Activated CD8-positive, alpha-beta T cell treated with anti-CD3 and anti-CD28 coated beads, Interleukin-2, amount 10 ng/mL, durations not matched to agents 7 days and 5 days (primary cell): ENCODE measurements around the gene SYNM. TPM values are rescaled to one million over a fixed set of nuclear protein-coding genes. Genes with fewer than 3 reads are reported as not detected.

Experiments used
- ATAC-seq: fragments of 150-1000 bp; cut with Tn5 transposase; one replicate; pipeline ENCODE4 v1.10.0; 2021; ENCODE audit warnings: moderate library complexity
- CTCF ChIA-PET: fragments of 350-600 bp; sonication (Branson Sonifier 250); formaldehyde crosslinking; loops from one replicate; lab custom pipeline; 2021; ENCODE audit warnings: antibody characterized with exemption; lab: Charles Lee
- POLR2A ChIA-PET: fragments of 350-600 bp; sonication (Branson Sonifier 250); formaldehyde crosslinking; loops from one replicate; lab custom pipeline; 2021; ENCODE audit warnings: antibody characterized with exemption; lab: Charles Lee
- DNase-seq: peaks from one replicate; pipeline ENCODE4 v3.0.0-alpha.2; 2020
- H3K27ac Mint-ChIP-seq: one replicate; pipeline ENCODE4 v1.8.0; 2021; ENCODE audit warnings: mild to moderate bottlenecking, mixed read lengths
- H3K27me3 Mint-ChIP-seq: one replicate; pipeline ENCODE4 v1.8.0; 2021; ENCODE audit warnings: low read depth, mixed read lengths
- H3K36me3 Mint-ChIP-seq: one replicate; pipeline ENCODE4 v1.8.0; 2021; ENCODE audit warnings: low read depth, mixed read lengths
- H3K4me1 Mint-ChIP-seq: one replicate; pipeline ENCODE4 v1.8.0; 2021; ENCODE audit warnings: low read depth, mixed read lengths
- H3K4me3 Mint-ChIP-seq: one replicate; pipeline ENCODE4 v1.8.0; 2021; ENCODE audit warnings: mild to moderate bottlenecking, mixed read lengths
- H3K9me3 Mint-ChIP-seq: one replicate; pipeline ENCODE4 v1.8.0; 2022; ENCODE audit warnings: mixed read lengths; ENCODE audit not compliant: insufficient read depth
- total RNA-seq, 2 experiments: library from RNA; stranded (reverse); gene quantifications; one replicate each; pipeline ENCODE4 v1.2.3, GENCODE V29; 2021

Gene SYNM
- total RNA-seq, 2 experiments from 2014 or later, result 0.18 to 0.29 TPM

DNA sequence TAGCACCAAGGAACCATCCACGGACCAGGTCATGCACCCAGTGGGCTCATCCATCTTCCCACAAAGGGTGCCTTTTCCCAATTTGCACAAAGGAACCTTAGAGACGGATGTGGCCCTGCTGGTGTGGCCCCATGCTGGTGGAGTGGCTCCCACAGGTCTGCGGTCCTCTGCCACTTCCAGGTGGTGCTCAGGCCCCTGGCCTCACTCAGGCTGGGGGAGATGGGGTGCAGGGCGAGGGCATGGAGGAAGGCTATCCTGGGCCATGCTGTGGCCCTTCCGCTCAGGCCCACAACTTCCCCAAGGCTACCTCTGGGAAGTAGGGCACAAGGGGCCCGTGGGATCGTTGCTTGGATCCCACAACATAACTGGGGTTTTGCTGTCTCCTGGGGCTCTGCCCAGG is 5.2 kb upstream of the SYNM start:
- H3K36me3 Mint-ChIP-seq, result no peaks in the 10 kb centered on the region
- H3K4me1 Mint-ChIP-seq, result peaks cover 5% of the 10 kb centered on the region
- DNase-seq (no peak), ATAC-seq (no peak)
- ChIA-PET POLR2A (no interaction called here), CTCF (interaction anchor here (1.5 to 1.6 kb wide), 4 partner anchors 9 to 114 kb away, joined by 3 to 6 read pairs (median 5); no protein-coding TSS in a partner anchor)
- H3K4me3 Mint-ChIP-seq, result no peak overlapping the region
- H3K27ac Mint-ChIP-seq, result no peak overlapping the region
- H3K9me3 Mint-ChIP-seq, result no peaks in the 10 kb centered on the region
- H3K27me3 Mint-ChIP-seq, result peaks cover 34% of the 10 kb centered on the region

DNA sequence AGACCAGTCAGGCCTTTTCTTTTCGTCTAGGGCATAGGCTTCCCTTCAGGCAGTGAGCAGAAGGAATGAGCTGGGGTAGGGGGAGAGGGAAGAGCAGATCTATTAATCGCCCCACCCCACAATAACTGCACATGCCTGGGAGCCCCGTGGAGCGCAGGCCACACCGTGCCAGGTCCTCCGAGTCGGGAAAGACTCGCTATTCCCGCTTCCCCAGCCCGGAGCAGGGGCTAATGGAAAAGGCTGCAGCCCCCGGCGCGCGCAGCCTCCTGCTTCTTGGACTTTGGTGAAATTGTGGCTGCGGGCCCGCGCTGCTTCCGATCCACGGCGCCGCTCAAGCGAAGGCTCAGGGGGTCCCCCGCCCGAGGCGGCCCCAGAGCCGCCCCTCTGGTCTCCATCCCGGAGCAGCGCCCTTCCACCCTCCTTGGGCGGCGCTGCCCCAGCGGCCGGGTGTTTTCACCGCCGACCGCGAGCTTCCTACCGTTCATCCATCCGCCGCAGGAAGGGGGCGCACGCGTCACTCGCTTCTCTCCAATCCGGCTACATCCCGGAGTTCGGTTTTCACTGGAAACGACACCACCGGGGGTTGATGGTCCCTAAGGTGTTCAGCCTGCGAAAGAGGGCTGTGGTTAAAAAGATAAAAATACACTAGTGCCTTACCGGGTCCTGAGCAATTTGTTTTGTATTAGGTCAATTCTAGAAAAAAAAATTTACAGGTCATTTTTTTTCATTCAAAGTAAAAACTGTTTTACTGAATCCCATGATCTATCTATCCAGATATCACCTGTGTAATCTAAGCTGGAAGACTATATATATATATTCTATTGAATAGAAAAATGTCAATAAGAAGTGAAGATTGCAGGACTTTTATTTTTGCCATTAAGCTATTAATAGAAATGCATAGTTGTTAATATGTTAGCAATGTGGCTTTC is 4.4 kb upstream of the SYNM start:
- Mint-ChIP-seq H3K4me3 (no peak overlapping the region), H3K4me1 (peaks cover 5% of the 10 kb centered on the region), H3K9me3 (no peaks in the 10 kb centered on the region), H3K27ac (no peak overlapping the region), H3K27me3 (peaks cover 37% of the 10 kb centered on the region), H3K36me3 (no peaks in the 10 kb centered on the region)
- ChIA-PET CTCF (interaction anchor here (0.6 to 1.7 kb wide), 15 partner anchors 9 to 604 kb away, joined by 3 to 6 read pairs (median 3); no protein-coding TSS in a partner anchor), POLR2A (no interaction called here)
- DNase-seq (peak; percentile 69), ATAC-seq (peak; percentile 39)

GRCh38 chr15:99101501-99101900 is 3.4 kb upstream of the SYNM start:
- POLR2A ChIA-PET, result no interaction called here
- Mint-ChIP-seq H3K9me3 (no peaks in the 10 kb centered on the region), H3K36me3 (no peaks in the 10 kb centered on the region), H3K27me3 (peaks cover 45% of the 10 kb centered on the region), H3K4me1 (peaks cover 12% of the 10 kb centered on the region), H3K4me3 (no peak overlapping the region), H3K27ac (no peak overlapping the region)
- DNase-seq (no peak), ATAC-seq (no peak)
- CTCF ChIA-PET, result interaction anchor here (1.6 to 1.7 kb wide), 3 partner anchors 25 to 108 kb away, joined by 3 to 8 read pairs (median 6); no protein-coding TSS in a partner anchor

GRCh38 chr15:99102332-99103235 is 2.3 kb upstream of the SYNM start:
- ATAC-seq (no peak), DNase-seq (no peak)
- peaks cover 21% of the 10 kb centered on the region for H3K4me1 Mint-ChIP-seq

DNA sequence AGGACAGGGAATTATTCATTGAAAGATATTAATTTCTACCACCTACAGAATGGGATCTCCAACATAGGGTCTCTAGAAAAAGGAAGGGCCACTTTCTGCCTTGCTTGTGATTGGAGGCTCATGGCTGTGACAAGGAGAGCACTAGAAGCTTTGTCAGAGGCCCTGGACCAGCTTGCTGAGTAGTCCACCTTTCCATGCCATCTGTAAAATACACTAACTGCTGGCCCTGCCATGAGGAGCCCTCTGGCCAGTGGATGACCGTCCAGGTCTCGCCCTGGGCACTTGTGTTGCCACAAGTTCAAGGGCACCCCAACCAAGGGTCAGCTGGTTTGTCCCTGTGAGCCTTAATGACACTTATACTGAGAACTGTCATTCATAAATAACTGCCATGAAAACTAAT is 1.6 kb upstream of the SYNM start:
- Mint-ChIP-seq H3K4me1 (peaks cover 26% of the 10 kb centered on the region), H3K4me3 (no peak overlapping the region), H3K9me3 (no peaks in the 10 kb centered on the region), H3K27me3 (peaks cover 56% of the 10 kb centered on the region), H3K36me3 (no peaks in the 10 kb centered on the region), H3K27ac (no peak overlapping the region)
- POLR2A ChIA-PET, result no interaction called here
- no peak for DNase-seq
- ATAC-seq, result no peak
- CTCF ChIA-PET, result interaction anchor here (0.9 to 1.6 kb wide), 3 partner anchors 104 to 601 kb away, joined by 3 read pairs; no protein-coding TSS in a partner anchor

More at GRCh38 chr15:99102332-99103235, 2.3 kb upstream of the SYNM start:
- Mint-ChIP-seq H3K4me3 (no peak overlapping the region), H3K27ac (no peak overlapping the region), H3K9me3 (no peaks in the 10 kb centered on the region), H3K36me3 (no peaks in the 10 kb centered on the region), H3K27me3 (peaks cover 55% of the 10 kb centered on the region)
- POLR2A ChIA-PET, result no interaction called here
- CTCF ChIA-PET, result interaction anchor here (0.9 to 1.7 kb wide), 4 partner anchors 26 to 601 kb away, joined by 3 to 8 read pairs (median 3); no protein-coding TSS in a partner anchor

DNA sequence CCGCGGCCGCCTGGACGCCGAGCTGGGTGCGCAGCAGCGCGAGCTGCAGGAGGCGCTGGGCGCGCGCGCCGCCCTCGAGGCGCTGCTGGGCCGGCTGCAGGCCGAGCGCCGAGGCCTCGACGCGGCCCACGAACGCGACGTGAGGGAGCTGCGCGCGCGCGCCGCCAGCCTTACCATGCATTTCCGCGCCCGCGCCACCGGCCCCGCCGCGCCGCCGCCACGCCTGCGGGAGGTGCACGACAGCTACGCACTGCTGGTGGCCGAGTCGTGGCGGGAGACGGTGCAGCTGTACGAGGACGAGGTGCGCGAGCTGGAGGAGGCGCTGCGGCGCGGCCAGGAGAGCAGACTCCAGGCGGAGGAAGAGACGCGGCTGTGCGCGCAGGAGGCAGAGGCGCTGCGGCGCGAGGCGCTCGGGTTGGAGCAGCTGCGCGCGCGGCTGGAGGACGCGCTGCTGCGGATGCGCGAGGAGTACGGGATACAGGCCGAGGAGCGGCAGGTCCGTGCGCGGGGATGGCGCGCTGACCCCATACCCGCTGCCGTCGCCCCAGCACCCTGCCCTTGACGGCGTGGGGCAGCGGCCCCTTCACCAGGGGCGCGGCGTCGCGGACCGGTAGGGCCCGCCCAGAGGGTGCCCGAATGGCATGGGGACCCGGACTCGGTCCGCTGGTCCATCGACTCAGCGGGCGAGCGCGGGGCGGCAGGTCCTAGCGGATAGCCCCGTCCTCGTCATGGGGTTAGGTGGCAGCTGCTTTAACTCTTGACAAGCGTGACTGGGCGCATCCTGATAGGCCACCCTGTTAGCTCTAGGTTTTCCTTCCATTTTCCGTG is 848 bp downstream of the SYNM start:
- DNase-seq (peak; percentile 44), ATAC-seq (peak; percentile 65)
- no peak overlapping the region for H3K27ac Mint-ChIP-seq
- H3K4me1 Mint-ChIP-seq, result peaks cover 29% of the 10 kb centered on the region
- H3K27me3 Mint-ChIP-seq, result peaks cover 49% of the 10 kb centered on the region
- peak overlapping the region; percentile 52 for H3K4me3 Mint-ChIP-seq
- no peaks in the 10 kb centered on the region for H3K36me3 Mint-ChIP-seq
- no peaks in the 10 kb centered on the region for H3K9me3 Mint-ChIP-seq
- POLR2A ChIA-PET, result interaction anchor here (0.7 kb wide), 1 partner anchor 491 kb away, joined by 3 read pairs; no protein-coding TSS in a partner anchor
- CTCF ChIA-PET, result interaction anchor here (0.7 to 2.0 kb wide), 15 partner anchors 12 to 599 kb away, joined by 3 to 11 read pairs (median 5); no protein-coding TSS in a partner anchor

DNA sequence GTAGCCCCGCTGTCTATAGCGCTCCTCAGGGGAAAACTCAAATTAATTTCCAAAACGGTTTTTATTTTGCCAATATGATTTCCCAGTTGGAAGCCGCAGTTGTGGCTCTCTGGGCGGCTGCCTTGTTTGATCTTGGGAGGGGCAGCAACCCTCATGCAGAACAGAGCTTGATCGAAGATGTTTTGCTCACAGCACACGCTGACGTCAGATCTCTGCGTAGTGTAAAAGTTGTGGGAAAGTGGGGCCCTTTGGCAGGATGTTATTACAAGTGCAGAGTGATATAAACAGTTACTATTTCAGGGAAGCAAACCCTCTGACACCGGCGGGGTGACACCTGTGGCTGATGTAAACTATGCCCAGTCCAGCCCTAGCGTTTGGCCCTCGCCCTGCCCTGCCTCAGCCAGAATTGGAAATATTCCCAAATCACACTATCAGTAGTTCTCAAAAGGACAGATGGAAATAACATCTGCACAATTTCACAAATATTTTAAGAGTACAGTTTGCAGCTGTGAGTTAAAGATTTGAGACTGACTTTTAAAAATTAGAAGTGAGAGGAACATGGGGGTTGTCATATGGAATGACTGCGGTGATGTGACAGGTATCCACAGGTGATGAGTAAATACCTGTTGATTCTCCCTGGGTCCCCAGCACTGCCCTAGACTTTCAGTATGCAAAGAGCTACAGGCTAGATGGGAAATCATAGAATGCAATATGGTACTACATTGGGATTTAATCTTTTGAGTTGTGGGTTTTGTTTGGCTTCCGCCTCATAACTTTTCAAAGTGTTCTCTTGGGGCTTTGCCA is 1.7 kb downstream of the SYNM start:
- H3K9me3 Mint-ChIP-seq, result no peaks in the 10 kb centered on the region
- ATAC-seq, result no peak
- peak overlapping the region; percentile 51 for H3K4me3 Mint-ChIP-seq
- H3K27me3 Mint-ChIP-seq, result peaks cover 44% of the 10 kb centered on the region
- CTCF ChIA-PET, result interaction anchor here (1.0 to 2.0 kb wide), 5 partner anchors 30 to 598 kb away, joined by 3 to 11 read pairs (median 6); no protein-coding TSS in a partner anchor
- peaks cover 33% of the 10 kb centered on the region for H3K4me1 Mint-ChIP-seq
- H3K27ac Mint-ChIP-seq, result no peak overlapping the region
- POLR2A ChIA-PET, result interaction anchor here (0.7 kb wide), 1 partner anchor 490 kb away, joined by 3 read pairs; no protein-coding TSS in a partner anchor
- H3K36me3 Mint-ChIP-seq, result no peaks in the 10 kb centered on the region
- peak; percentile 37 for DNase-seq

DNA sequence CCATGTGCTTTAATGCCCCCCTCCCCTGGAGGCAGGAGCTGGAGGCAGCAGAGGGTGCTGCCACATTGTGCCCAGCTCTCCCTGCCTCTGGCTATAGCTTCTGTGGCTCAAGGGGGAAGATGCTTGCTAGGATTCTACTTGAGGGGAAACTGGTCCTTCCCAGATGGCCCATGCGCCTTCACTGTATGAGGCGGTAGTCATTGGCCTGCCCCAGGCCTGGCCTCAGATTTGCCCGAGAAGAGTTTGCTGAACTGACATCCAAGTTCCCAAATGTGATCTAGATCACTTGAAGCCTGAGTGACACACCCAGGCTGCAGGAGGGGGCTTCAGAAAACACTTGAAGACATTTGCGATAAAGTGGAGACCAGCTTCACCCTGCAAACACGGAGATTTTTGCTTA is 4.1 kb downstream of the SYNM start:
- DNase-seq (no peak), ATAC-seq (no peak)
- H3K4me1 Mint-ChIP-seq, result peaks cover 33% of the 10 kb centered on the region
- H3K9me3 Mint-ChIP-seq, result no peaks in the 10 kb centered on the region
- no peak overlapping the region for H3K4me3 Mint-ChIP-seq
- POLR2A ChIA-PET, result no interaction called here
- no peaks in the 10 kb centered on the region for H3K36me3 Mint-ChIP-seq
- CTCF ChIA-PET, result interaction anchor here (1.6 to 3.2 kb wide), 2 partner anchors 10 to 33 kb away, joined by 5 to 13 read pairs; no protein-coding TSS in a partner anchor
- peaks cover 28% of the 10 kb centered on the region for H3K27me3 Mint-ChIP-seq
- no peak overlapping the region for H3K27ac Mint-ChIP-seq

DNA sequence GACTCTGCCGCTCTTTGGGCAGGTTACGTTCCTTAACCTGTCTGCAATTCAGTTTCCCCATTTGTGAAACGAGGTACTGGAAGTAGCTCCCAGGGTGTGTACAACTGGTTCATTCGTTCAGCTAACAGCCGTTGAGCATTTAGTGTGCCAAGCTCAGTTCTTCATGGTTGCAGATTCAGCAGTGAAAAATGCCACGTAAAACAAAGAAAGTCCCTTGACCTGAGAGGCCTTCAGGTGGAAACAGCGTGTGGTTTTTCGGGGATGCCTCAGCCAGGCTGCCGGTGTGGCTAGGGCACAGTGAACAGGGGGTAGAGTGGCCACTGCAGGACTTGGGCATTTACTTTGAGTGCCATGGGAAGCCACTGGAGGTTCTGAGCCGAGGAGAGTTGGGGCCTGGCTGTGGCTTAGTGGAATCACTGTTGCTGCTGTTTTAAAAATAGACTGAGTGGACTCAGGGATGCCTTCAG is 4.7 kb downstream of the SYNM start:
- no peaks in the 10 kb centered on the region for H3K9me3 Mint-ChIP-seq
- POLR2A ChIA-PET, result no interaction called here
- DNase-seq (no peak), ATAC-seq (no peak)
- peaks cover 32% of the 10 kb centered on the region for H3K4me1 Mint-ChIP-seq
- H3K4me3 Mint-ChIP-seq, result no peak overlapping the region
- no peaks in the 10 kb centered on the region for H3K36me3 Mint-ChIP-seq
- H3K27me3 Mint-ChIP-seq, result peaks cover 27% of the 10 kb centered on the region
- CTCF ChIA-PET, result interaction anchor here (1.3 to 3.2 kb wide), 3 partner anchors 9 to 33 kb away, joined by 3 to 13 read pairs (median 5); no protein-coding TSS in a partner anchor
- no peak overlapping the region for H3K27ac Mint-ChIP-seq

DNA sequence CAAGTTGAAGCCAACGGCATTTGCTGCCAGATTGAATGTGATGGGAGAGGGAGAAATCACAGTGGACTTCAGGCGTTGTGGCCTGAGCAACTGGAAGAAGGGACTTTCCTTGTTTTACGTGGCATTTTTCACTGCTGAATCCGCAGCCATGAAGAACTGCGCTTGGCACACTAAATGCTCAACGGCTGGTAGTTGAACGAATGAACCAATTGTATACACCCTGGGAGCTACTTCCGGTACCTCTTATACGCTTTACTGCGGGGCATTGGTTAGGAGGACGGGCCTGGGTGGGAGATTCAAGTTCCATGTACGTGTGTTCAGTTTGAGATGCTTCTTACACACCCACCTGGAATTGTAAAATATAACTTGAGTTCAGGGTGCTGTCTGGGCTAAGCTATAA is 5.2 kb downstream of the SYNM start:
- H3K36me3 Mint-ChIP-seq, result no peaks in the 10 kb centered on the region
- DNase-seq (no peak), ATAC-seq (no peak)
- peaks cover 23% of the 10 kb centered on the region for H3K27me3 Mint-ChIP-seq
- ChIA-PET POLR2A (no interaction called here), CTCF (interaction anchor here (1.3 to 3.2 kb wide), 3 partner anchors 10 to 34 kb away, joined by 3 to 13 read pairs (median 5); no protein-coding TSS in a partner anchor)
- H3K27ac Mint-ChIP-seq, result no peak overlapping the region
- peaks cover 31% of the 10 kb centered on the region for H3K4me1 Mint-ChIP-seq
- H3K4me3 Mint-ChIP-seq, result no peak overlapping the region
- no peaks in the 10 kb centered on the region for H3K9me3 Mint-ChIP-seq
